AG09319 (cell line): Measurements from ENCODE around the gene ALDH16A1.

Experiments
- DNase-seq: peaks from one replicate; pipeline ENCODE4 v3.0.0-alpha.2; 2010; ENCODE audit warnings: low read depth; ENCODE audit errors: extremely low read depth
- CTCF ChIP-seq: IDR thresholded peaks from 2 replicates; pipeline ENCODE4 v1.5.1; 2011; ENCODE audit warnings: low read depth, mild to moderate bottlenecking, inconsistent platforms, low read length, moderate library complexity

ALDH16A1 gene

GRCh38 chr19:49423985-49424303 lies 29.1 kb upstream of the ALDH16A1 start:
- no peak for DNase-seq
- no peak for TF ChIP-seq CTCF

GRCh38 chr19:49425178-49425577 lies 27.8 kb upstream of the ALDH16A1 start, which contains the start of gene GFY:
Gene GFY (plus strand): TSS chr19:49425388. CDS start chr19:49426431, 1,043 bp downstream.
- no peak for TF ChIP-seq CTCF
- no peak for DNase-seq

- TF ChIP-seq CTCF, result no peak
Observed at GRCh38 chr19:49425922-49426592, 27.0 kb upstream of the ALDH16A1 start.

GRCh38 chr19:49427339-49427738 lies 25.7 kb upstream of the ALDH16A1 start:
- TF ChIP-seq CTCF, result no peak
- no peak for DNase-seq

More at GRCh38 chr19:49425922-49426592, 27.0 kb upstream of the ALDH16A1 start:
- DNase-seq, result no peak

GRCh38 chr19:49427855-49428546 lies 25.0 kb upstream of the ALDH16A1 start:
- TF ChIP-seq CTCF, result no peak
- no peak for DNase-seq

- TF ChIP-seq CTCF, result no peak
- DNase-seq, result no peak
Observed at GRCh38 chr19:49428547-49429451, 24.2 kb upstream of the ALDH16A1 start.
